HepG2 (cell line): ENCODE results near the gene CAMK1. TPM values are rescaled to one million over a fixed set of nuclear protein-coding genes. Genes with fewer than 3 reads are reported as not detected.
A peak's percentile ranks its signal among the peaks of the same experiment; 100 is the strongest.

Experiments used
- ATAC-seq: fragments of 200-7000 bp; cut with Tn5 transposase; 3 replicates; pipeline ENCODE4 v1.9.1; 2020; ENCODE audit warnings: mild to moderate bottlenecking, moderate library complexity
- BruUV-seq: library from RNA; stranded (reverse); fragments of 400-500 nt; replicated peaks from 2 replicates; lab custom pipeline; 2021; lab: Mats Ljungman, UMichigan
- CTCF ChIA-PET: fragments of 300-600 bp; formaldehyde crosslinking; extraction: SDS; loops from one replicate; lab custom pipeline; 2021; ENCODE audit warnings: low total read pairs, inconsistent platforms, low intra/inter-chr PET ratio; lab: Yijun Ruan, JAX
- POLR2A ChIA-PET: fragments of 350-600 bp; sonication (Branson Sonifier 250); formaldehyde crosslinking; loops from one replicate; lab custom pipeline; 2020; ENCODE audit warnings: antibody characterized with exemption, inconsistent platforms; lab: Yijun Ruan, JAX
- DNase-seq: peaks from one replicate; pipeline ENCODE4 v3.0.0-alpha.2; 2015; ENCODE audit warnings: low spot score
- FAIRE-seq: peaks from 3 replicates; lab custom pipeline; 2011; peaks lifted over from hg19 to GRCh38; lab: Jason Lieb, UNC
- H2AFZ ChIP-seq: one replicate; pipeline ENCODE4 v1.6.1; 2011; ENCODE audit warnings: low read length, inconsistent platforms
- H3K27ac ChIP-seq: fragments of 300-600 bp; 3 replicates; pipeline ENCODE4 v1.8.0; 2011; ENCODE audit warnings: mixed run types, mild to moderate bottlenecking, mixed read lengths, low read length, inconsistent platforms; ENCODE audit not compliant: insufficient read depth; ENCODE audit errors: extremely low read length
- H3K27me3 ChIP-seq, 2 experiments: fragments of 200-600 bp in 1 of 2; 2 replicates in 1 of 2; 3 replicates in 1 of 2; pipeline versions ENCODE4 v1.6.0 to v1.8.0; 2011; ENCODE audit warnings: low read length in 2 of 2, mild to moderate bottlenecking in 2 of 2, moderate library complexity in 2 of 2, inconsistent platforms in 1 of 2; ENCODE audit not compliant: insufficient read depth in 2 of 2, control insufficient read depth in 1 of 2
- H3K36me3 ChIP-seq, 2 experiments: fragments of 200-600 bp in 1 of 2; replicated peaks in 1 of 2; 2 replicates in 1 of 2; 3 replicates in 1 of 2; pipeline versions ENCODE4 v1.5.1 to v1.8.0; 2011; ENCODE audit warnings: low read length in 2 of 2, inconsistent platforms in 1 of 2; ENCODE audit not compliant: insufficient read depth in 2 of 2, control insufficient read depth in 1 of 2
- H3K4me1 ChIP-seq: 2 replicates; pipeline ENCODE4 v1.5.1; 2012; ENCODE audit warnings: low read length, inconsistent platforms; ENCODE audit not compliant: insufficient read depth
- H3K4me2 ChIP-seq: 2 replicates; pipeline ENCODE4 v1.6.0; 2011; ENCODE audit warnings: low read depth, low read length, inconsistent platforms
- H3K4me3 ChIP-seq, 3 experiments: fragments of 200-600 bp in 1 of 3; sonication (generic), shearing (Covaris generic) in 1 of 3; replicated peaks in 1 of 3; 2 replicates each; pipeline ENCODE4 v1.5.1; 2011 to 2016; ENCODE audit warnings: low read length in 3 of 3, inconsistent platforms in 2 of 3, low read depth in 2 of 3, mild to moderate bottlenecking in 2 of 3, control low read depth in 1 of 3, mixed read lengths in 1 of 3; ENCODE audit not compliant: insufficient read depth in 1 of 3
- H3K79me2 ChIP-seq: one replicate; pipeline ENCODE4 v1.6.1; 2011; ENCODE audit warnings: low read length, inconsistent platforms; ENCODE audit not compliant: insufficient read depth
- H3K9ac ChIP-seq: 2 replicates; pipeline ENCODE4 v1.6.0; 2011; ENCODE audit warnings: mild to moderate bottlenecking, low read depth, low read length, inconsistent platforms; ENCODE audit not compliant: insufficient read depth
- H3K9me3 ChIP-seq: 2 replicates; pipeline ENCODE4 v1.5.1; 2012; ENCODE audit warnings: mild to moderate bottlenecking, low read length
- H4K20me1 ChIP-seq: 2 replicates; pipeline ENCODE4 v1.6.0; 2011; ENCODE audit warnings: inconsistent platforms, mild to moderate bottlenecking, low read length, moderate library complexity; ENCODE audit not compliant: insufficient read depth
- CBX5 ChIP-seq: sonication (generic); formaldehyde crosslinking; IDR thresholded peaks from 2 replicates; pipeline ENCODE4 v1.4.0; 2020; ENCODE audit warnings: missing genetic modification reagents, borderline replicate concordance
- IRX3 ChIP-seq: sonication (generic); formaldehyde crosslinking; IDR thresholded peaks from 2 replicates; pipeline ENCODE4 v1.8.1; 2023; ENCODE audit warnings: mild to moderate bottlenecking, low read depth, missing genetic modification reagents, borderline replicate concordance
- NFE2L2 ChIP-seq: fragments of 150-350 bp; IDR thresholded peaks from 2 replicates; pipeline ENCODE4 v1.6.1; 2014; ENCODE audit warnings: low read length
- POLR2A ChIP-seq, 2 experiments: IDR thresholded peaks; 2 replicates each; pipeline ENCODE4 v1.6.1; 2011; ENCODE audit warnings: low read depth in 2 of 2, low read length in 2 of 2, mild to moderate bottlenecking in 1 of 2, moderate library complexity in 1 of 2; ENCODE audit not compliant: insufficient read depth in 1 of 2
- PPARG ChIP-seq: conservative IDR thresholded peaks from 2 replicates; pipeline ENCODE4 v1.6.1; 2016; ENCODE audit warnings: missing biosample characterization, missing genetic modification reagents
- RAD51 ChIP-seq: fragments of 450-650 bp; IDR thresholded peaks from 2 replicates; pipeline ENCODE4 v1.6.1; 2016; ENCODE audit warnings: borderline replicate concordance
- USF2 ChIP-seq, 2 experiments: sonication (generic) in 1 of 2; formaldehyde crosslinking in 1 of 2; IDR thresholded peaks; 2 replicates each; pipeline versions ENCODE4 v1.5.1 to v1.6.1; 2011 to 2020; ENCODE audit warnings: borderline replicate concordance in 1 of 2, low read depth in 1 of 2, low read length in 1 of 2, mild to moderate bottlenecking in 1 of 2, missing genetic modification reagents in 1 of 2, moderate library complexity in 1 of 2
- ZBTB49 ChIP-seq: sonication (generic); formaldehyde crosslinking; IDR thresholded peaks from 2 replicates; pipeline ENCODE4 v1.4.0; 2020; ENCODE audit warnings: missing genetic modification reagents, borderline replicate concordance
- ZNF280D ChIP-seq: sonication (generic); formaldehyde crosslinking; IDR thresholded peaks from 2 replicates; pipeline ENCODE4 v1.5.1; 2020; ENCODE audit warnings: mild to moderate bottlenecking, missing genetic modification reagents
- ZSCAN25 ChIP-seq: sonication (generic); formaldehyde crosslinking; IDR thresholded peaks from 2 replicates; pipeline ENCODE4 v1.8.0; 2022; ENCODE audit warnings: mild to moderate bottlenecking, missing genetic modification reagents
- whole genome bisulfite sequencing: methylation state at CpG from one replicate; pipeline ENCODE4 v1.1.6; 2017; ENCODE audit warnings: low lambda C conversion rate; 5-methylcytosine and 5-hydroxymethylcytosine counted together
- in situ Hi-C: cut with HindIII; loops from 2 replicates; pipeline ENCODE4 v1.10.0; 2017; ENCODE audit warnings: low pct_unique_long_range_greater_than_20kb; ENCODE audit not compliant: extremely low pct_ligation_motif_present
- intact Hi-C: fragments of 100-400 bp; cut with micrococcal nuclease; formaldehyde crosslinking; loops from one replicate; pipeline ENCODE4 v1.10.0; 2022; ENCODE audit not compliant: unreplicated experiment
- polyA plus RNA-seq, 8 experiments: library from polyadenylated mRNA; depleted of rRNA in 3 of 8; stranded (reverse) in 7 of 8; unstranded in 1 of 8; fragments of >200 nt; fragmentation: Illumina TruSeq in 4 of 8; extraction: Trizol in 4 of 8; gene quantifications; 2 replicates each; pipeline versions ENCODE4 v1.2.1 to v1.2.3, GENCODE V29; 2011 to 2016; ENCODE audit warnings: low read depth in 4 of 8, missing spikeins in 1 of 8, mixed read lengths in 1 of 8; ENCODE audit not compliant: insufficient read depth in 1 of 8
- total RNA-seq, 5 experiments: library from RNA; depleted of rRNA; stranded (reverse); fragments of >200 nt; fragmentation: Illumina TruSeq; extraction: Trizol; gene quantifications; 2 replicates each; pipeline ENCODE4 v1.2.3, GENCODE V29; 2016; ENCODE audit warnings: low read depth in 1 of 5

The CAMK1 gene
- total and polyA plus RNA-seq, 2 of the 13 experiments (the other 11 are each of a cell fraction or from before 2014, with no cell fraction given) = 26.4 to 53.3 TPM

- TF ChIP-seq ZNF280D (CRISPR knock-in tag) (no peak), NFE2L2 (no peak), IRX3 (CRISPR knock-in tag) (no peak), PPARG (CRISPR knock-in tag) (no peak), ZBTB49 (CRISPR knock-in tag) (no peak)
- TF ChIP-seq, all 625 proteins: peak for 0
Measured at GRCh38 chr3:9767418-9767817, 2.3 kb downstream of the CAMK1 start (continued).

- Histone ChIP-seq H2AFZ (no peak overlapping the region), H4K20me1 (no peaks in the 10 kb centered on the region), H3K9me3 (no peaks in the 10 kb centered on the region), H3K79me2 (peaks cover 13% of the 10 kb centered on the region), H3K27me3 (no peaks in the 10 kb centered on the region; a peak in 1 of 5 replicates), H3K4me1 (peaks cover 32% of the 10 kb centered on the region), H3K9ac (no peak overlapping the region), H3K27ac (no peak overlapping the region), H3K4me3 (no peak overlapping the region), H3K4me2 (no peak overlapping the region), H3K36me3 (peaks cover 4 to 32% of the 10 kb centered on the region in 2 experiments; a peak in 4 of 5 replicates)
- WGBS = 97% methylated on average over 4 of the region's 4 CpGs
- no TSS peak for BruUV-seq
- POLR2A ChIA-PET = interaction anchor here (1.3 kb wide), 1 partner anchor 27 kb away, joined by 4 read pairs; the partner anchor contains the start of genes ARPC4 and TADA3
- intact Hi-C loops (no loop called here), in situ Hi-C loops (no loop called here)
- TF ChIP-seq POLR2A (IDR thresholded peaks at IDR 0.05; ENCODE audit: insufficient read depth in 1 of 2, low read depth in 2 of 2, low read length in 2 of 2) (0 out of 4 replicates have a peak, but pooled peaks of 1 of the 2 experiments have one; percentile 5), RAD51 (peak; percentile 66; the same call in 1 of the 2 replicates), CBX5 (CRISPR knock-in tag) (no peak), USF2 (IDR thresholded peaks at IDR 0.05; ENCODE audit: low read depth, low read length) (peak; percentile 85), USF2 (CRISPR knock-in tag; IDR thresholded peaks at IDR 0.05; ENCODE audit: borderline replicate concordance) (peak; percentile 45; the same call in 1 of the 2 replicates), ZSCAN25 (CRISPR knock-in tag) (no peak)
- DNase-seq (no peak), ATAC-seq (no peak), FAIRE-seq (no peak)
- CTCF ChIA-PET = no interaction called here
Measured at GRCh38 chr3:9765865-9766264, 3.9 kb downstream of the CAMK1 start.
